IMR-90 (cell line): ENCODE measurements around the gene CATSPER3. TPM values are rescaled to one million over a fixed set of nuclear protein-coding genes. Genes with fewer than 3 reads are reported as not detected.

Experiments used
- ATAC-seq: fragments of 200-7000 bp; cut with Tn5 transposase; 2 replicates; pipeline ENCODE4 v1.9.1; 2020; ENCODE audit warnings: low read depth, mild to moderate bottlenecking, moderate library complexity
- BruUV-seq: library from RNA; stranded (reverse); fragments of 400-500 nt; replicated peaks from 2 replicates; lab custom pipeline; 2021; lab: Mats Ljungman, UMichigan
- CTCF ChIA-PET: fragments of 300-600 bp; formaldehyde crosslinking; extraction: SDS; loops from one replicate; lab custom pipeline; 2021; ENCODE audit warnings: antibody characterized with exemption; lab: Yijun Ruan, JAX
- POLR2A ChIA-PET: fragments of 300-600 bp; sonication (Branson Sonifier 250); formaldehyde crosslinking; loops from one replicate; lab custom pipeline; 2022; ENCODE audit warnings: antibody characterized with exemption; ENCODE audit not compliant: unreplicated experiment; lab: Charles Lee
- DNase-seq: peaks from one replicate; pipeline ENCODE4 v3.0.0; 2013
- H2AFZ ChIP-seq: replicated peaks from 2 replicates; pipeline ENCODE3; 2013; ENCODE audit warnings: low read length, mild to moderate bottlenecking; ENCODE audit not compliant: poor library complexity
- H2AK5ac ChIP-seq: 2 replicates; pipeline ENCODE4 v1.6.1; 2013; ENCODE audit warnings: low read depth, low read length, inconsistent platforms
- H2AK9ac ChIP-seq: replicated peaks from 2 replicates; pipeline ENCODE3; 2013; ENCODE audit warnings: mild to moderate bottlenecking, low read depth, low read length, moderate library complexity; ENCODE audit not compliant: poor library complexity
- H2BK120ac ChIP-seq: 2 replicates; pipeline ENCODE4 v1.6.1; 2013; ENCODE audit warnings: low read depth, low read length, inconsistent platforms
- H2BK15ac ChIP-seq: 3 replicates; pipeline ENCODE4 v1.6.1; 2013; ENCODE audit warnings: low read depth, low read length, inconsistent platforms
- H2BK20ac ChIP-seq: 2 replicates; pipeline ENCODE4 v1.6.1; 2013; ENCODE audit warnings: low read depth, mild to moderate bottlenecking, inconsistent platforms, low read length, moderate library complexity
- H2BK5ac ChIP-seq: 2 replicates; pipeline ENCODE4 v1.6.1; 2013; ENCODE audit warnings: mild to moderate bottlenecking, low read depth, low read length, inconsistent platforms; ENCODE audit not compliant: poor library complexity, severe bottlenecking
- H3K14ac ChIP-seq: replicated peaks from 2 replicates; pipeline ENCODE4 v1.6.1; 2013; ENCODE audit warnings: low read depth, low read length, inconsistent platforms
- H3K18ac ChIP-seq: 2 replicates; pipeline ENCODE4 v1.6.1; 2013; ENCODE audit warnings: low read depth, low read length, control low read depth
- H3K23ac ChIP-seq: 2 replicates; pipeline ENCODE4 v1.6.1; 2013; ENCODE audit warnings: low read depth, low read length, inconsistent platforms
- H3K27ac ChIP-seq: 2 replicates; pipeline ENCODE4 v1.5.1; 2013; ENCODE audit warnings: mild to moderate bottlenecking, control low read depth, low read length; ENCODE audit not compliant: insufficient read depth
- H3K27me3 ChIP-seq: 2 replicates; pipeline ENCODE4 v1.6.1; 2013; ENCODE audit warnings: low read length; ENCODE audit not compliant: control insufficient read depth, insufficient read depth
- H3K36me3 ChIP-seq: 2 replicates; pipeline ENCODE4 v1.6.1; 2013; ENCODE audit warnings: low read length, mixed read lengths; ENCODE audit not compliant: control insufficient read depth, insufficient read depth
- H3K4ac ChIP-seq: 2 replicates; pipeline ENCODE4 v1.6.1; 2013; ENCODE audit warnings: low read depth, low read length, inconsistent platforms
- H3K4me1 ChIP-seq: 2 replicates; pipeline ENCODE4 v1.6.1; 2013; ENCODE audit warnings: low read length, mixed read lengths; ENCODE audit not compliant: control insufficient read depth, insufficient read depth
- H3K4me2 ChIP-seq: 2 replicates; pipeline ENCODE4 v1.6.1; 2013; ENCODE audit warnings: low read depth, mild to moderate bottlenecking, control low read depth, low read length, moderate library complexity
- H3K4me3 ChIP-seq: 2 replicates; pipeline ENCODE4 v1.5.1; 2013; ENCODE audit warnings: low read depth, mild to moderate bottlenecking, control low read depth, low read length, moderate library complexity; ENCODE audit not compliant: insufficient read depth
- H3K56ac ChIP-seq: 2 replicates; pipeline ENCODE4 v1.6.1; 2013; ENCODE audit warnings: low read length, inconsistent platforms; ENCODE audit not compliant: insufficient read depth; ENCODE audit errors: extremely low read depth
- H3K79me1 ChIP-seq, 2 experiments: 2 replicates each; pipeline ENCODE4 v1.6.1; 2013; ENCODE audit warnings: low read length in 2 of 2, inconsistent platforms in 1 of 2, low read depth in 1 of 2
- H3K9ac ChIP-seq: 2 replicates; pipeline ENCODE4 v1.6.1; 2013; ENCODE audit warnings: low read depth, low read length, control low read depth
- H3K9me1 ChIP-seq: 2 replicates; pipeline ENCODE4 v1.6.1; 2013; ENCODE audit warnings: low read length, inconsistent platforms; ENCODE audit not compliant: insufficient read depth
- H3K9me3 ChIP-seq: 2 replicates; pipeline ENCODE4 v1.6.1; 2013; ENCODE audit warnings: low read length; ENCODE audit not compliant: control insufficient read depth, insufficient read depth
- H4K20me1 ChIP-seq: 2 replicates; pipeline ENCODE4 v1.6.1; 2013; ENCODE audit warnings: low read length, inconsistent platforms; ENCODE audit not compliant: insufficient read depth
- H4K5ac ChIP-seq: 2 replicates; pipeline ENCODE4 v1.6.1; 2013; ENCODE audit warnings: mild to moderate bottlenecking, low read depth, low read length, control low read depth
- H4K8ac ChIP-seq, 2 experiments: 2 replicates each; pipeline ENCODE4 v1.6.1; 2013; ENCODE audit warnings: low read depth in 2 of 2, low read length in 2 of 2, control low read depth in 1 of 2, inconsistent platforms in 1 of 2
- H4K91ac ChIP-seq: 2 replicates; pipeline ENCODE4 v1.6.1; 2013; ENCODE audit warnings: low read depth, low read length, inconsistent platforms; ENCODE audit not compliant: insufficient read depth
- CHD1 ChIP-seq: IDR thresholded peaks from 2 replicates; pipeline ENCODE4 v1.6.1; 2012; ENCODE audit warnings: low read depth, low read length, improper control_type of control experiment
- FOS ChIP-seq: fragments of 150-350 bp; IDR thresholded peaks from 2 replicates; pipeline ENCODE4 v1.6.1; 2016; ENCODE audit warnings: low read depth, low read length
- MAFK ChIP-seq: IDR thresholded peaks from 2 replicates; pipeline ENCODE4 v1.6.1; 2012; ENCODE audit warnings: low read depth, low read length, improper control_type of control experiment
- MXI1 ChIP-seq: IDR thresholded peaks from 2 replicates; pipeline ENCODE4 v1.6.1; 2012; ENCODE audit warnings: low read depth, mild to moderate bottlenecking, low read length, moderate library complexity, borderline replicate concordance
- NFE2L2 ChIP-seq: fragments of 150-350 bp; IDR thresholded peaks from 2 replicates; pipeline ENCODE4 v1.6.1; 2016; ENCODE audit warnings: low read depth, mild to moderate bottlenecking, low read length
- RAD21 ChIP-seq: IDR thresholded peaks from 2 replicates; pipeline ENCODE4 v1.6.1; 2012; ENCODE audit warnings: low read length, improper control_type of control experiment
- RFX5 ChIP-seq: IDR thresholded peaks from 2 replicates; pipeline ENCODE4 v1.8.0; 2012; ENCODE audit warnings: low read depth, mild to moderate bottlenecking, low read length, moderate library complexity
- WGBS, 2 experiments: methylation state at CpG; one replicate each; pipeline versions ENCODE4 v1.1.5 to v1.1.7; 2013; ENCODE audit warnings: missing lambda C conversion rate in 2 of 2; ENCODE audit not compliant: insufficient read length in 1 of 2; ENCODE audit errors: extremely low coverage in 2 of 2; 5-methylcytosine and 5-hydroxymethylcytosine counted together
- dilution Hi-C: fragments of 300-500 bp; cut with HindIII; formaldehyde crosslinking; loops from one replicate; pipeline ENCODE4 v1.14.3; 2018; ENCODE audit warnings: low sequenced_read_pairs; ENCODE audit not compliant: unreplicated experiment
- in situ Hi-C: fragments of 300-500 bp; cut with MboI; formaldehyde crosslinking; loops from 3 replicates; pipeline ENCODE4 v1.14.3; 2019; ENCODE audit warnings: low sequenced_read_pairs, inconsistent platforms, mixed read lengths
- intact Hi-C: fragments of 100-400 bp; cut with micrococcal nuclease; formaldehyde crosslinking; loops from 2 replicates; pipeline ENCODE4 v1.10.0; 2022
- polyA plus RNA-seq, 3 experiments: library from polyadenylated mRNA; depleted of rRNA; stranded (reverse); fragments of >200 nt; gene quantifications; 2 replicates each; pipeline ENCODE4 v1.2.3, GENCODE V29; 2012; ENCODE audit warnings: low replicate concordance in 1 of 3
- total RNA-seq: library from RNA; depleted of rRNA; stranded (reverse); fragments of >200 nt; gene quantifications from 2 replicates; pipeline ENCODE4 v1.2.3, GENCODE V29; 2012
- TF ChIP-seq, protein P1 (sequence below): fragments of 150-350 bp; IDR thresholded peaks from 2 replicates; pipeline ENCODE4 v1.6.1; 2016; ENCODE audit warnings: low read depth, mild to moderate bottlenecking, low read length, moderate library complexity, borderline replicate concordance

CATSPER3 gene
- total and polyA plus RNA-seq, 2 of the 4 experiments (the other 2 are of a cell fraction), result under 0.01 to 0.12 TPM

DNA sequence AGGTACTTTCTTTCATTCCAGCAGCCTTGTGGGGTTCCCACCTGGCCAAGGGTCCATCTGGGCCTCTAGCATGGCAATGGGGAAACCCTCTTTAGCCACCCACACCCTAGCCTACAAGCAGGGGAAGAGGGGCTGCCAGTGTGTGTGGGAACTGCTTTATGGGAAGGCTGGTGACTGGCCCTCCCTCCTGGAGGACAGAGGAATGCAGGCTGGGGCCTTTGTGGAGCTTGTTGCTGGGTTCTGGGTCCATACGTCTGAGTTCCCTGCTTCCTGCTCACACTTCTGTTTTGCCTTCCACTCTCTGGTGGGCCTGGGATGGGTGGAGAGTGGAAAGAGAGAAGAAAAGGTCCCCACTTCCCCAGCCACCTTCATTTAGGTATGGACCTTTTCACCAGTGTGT is 81.2 kb downstream of the CATSPER3 start:
- H3K56ac ChIP-seq, result no peak overlapping the region
- H3K36me3 ChIP-seq, result no peaks in the 10 kb centered on the region
- H3K9ac ChIP-seq, result no peak overlapping the region
- intact Hi-C loops (no loop called here), in situ Hi-C loops (no loop called here), dilution Hi-C loops (no loop called here)
- H2AK5ac ChIP-seq, result no peak overlapping the region
- H2BK120ac ChIP-seq, result no peak overlapping the region; the same call in 1 of the 2 replicates
- ChIA-PET POLR2A (no interaction called here), CTCF (no interaction called here)
- no peak overlapping the region for H4K91ac ChIP-seq
- H3K9me3 ChIP-seq, result no peaks in the 10 kb centered on the region
- peaks cover 38% of the 10 kb centered on the region for H3K27me3 ChIP-seq
- H3K4me3 ChIP-seq, result no peak overlapping the region
- H3K14ac ChIP-seq, result 0 out of 2 replicates have a peak overlapping the region, but pooled peaks have one; percentile 35
- no peak overlapping the region; the same call in 1 of the 2 replicates for H3K18ac ChIP-seq
- ATAC-seq (peak; percentile 43; the same call in 1 of the 2 replicates), DNase-seq (no peak)
- no peak overlapping the region for H2AK9ac ChIP-seq
- BruUV-seq, result no TSS peak
- H3K23ac ChIP-seq, result no peak overlapping the region
- H4K8ac ChIP-seq, result no peak overlapping the region
- no peak overlapping the region for H3K4ac ChIP-seq
- H3K4me1 ChIP-seq, result peaks cover 10% of the 10 kb centered on the region; the same call in 1 of the 2 replicates
- H2AFZ ChIP-seq, result no peak overlapping the region
- no CpG with 5 or more reads among the region's 1 CpG for WGBS, 2 experiments
- H2BK20ac ChIP-seq, result no peak overlapping the region
- no peak for TF ChIP-seq MAFK
- no peak for TF ChIP-seq MXI1
- no peak for TF ChIP-seq FOS
- TF ChIP-seq RAD21, result no peak
- TF ChIP-seq, protein P1, sequence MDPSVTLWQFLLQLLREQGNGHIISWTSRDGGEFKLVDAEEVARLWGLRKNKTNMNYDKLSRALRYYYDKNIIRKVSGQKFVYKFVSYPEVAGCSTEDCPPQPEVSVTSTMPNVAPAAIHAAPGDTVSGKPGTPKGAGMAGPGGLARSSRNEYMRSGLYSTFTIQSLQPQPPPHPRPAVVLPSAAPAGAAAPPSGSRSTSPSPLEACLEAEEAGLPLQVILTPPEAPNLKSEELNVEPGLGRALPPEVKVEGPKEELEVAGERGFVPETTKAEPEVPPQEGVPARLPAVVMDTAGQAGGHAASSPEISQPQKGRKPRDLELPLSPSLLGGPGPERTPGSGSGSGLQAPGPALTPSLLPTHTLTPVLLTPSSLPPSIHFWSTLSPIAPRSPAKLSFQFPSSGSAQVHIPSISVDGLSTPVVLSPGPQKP, result no peak
- TF ChIP-seq RFX5, result no peak
- TF ChIP-seq CHD1, result no peak
- no peak for TF ChIP-seq NFE2L2
- peaks cover 3% of the 10 kb centered on the region; the same call in 1 of the 2 replicates for H3K9me1 ChIP-seq
- H3K79me1 ChIP-seq, result no peaks in the 10 kb centered on the region
- H3K27ac ChIP-seq, result no peak overlapping the region
- no peaks in the 10 kb centered on the region; the same call in 1 of the 2 replicates for H4K20me1 ChIP-seq
- no peak overlapping the region; the same call in 1 of the 2 replicates for H4K5ac ChIP-seq
- H3K4me2 ChIP-seq, result no peak overlapping the region
- H2BK15ac ChIP-seq, result no peak overlapping the region
- no peak overlapping the region for H2BK5ac ChIP-seq
